GM23338 (cell line): ENCODE data around the gene MAGI1. TPM values are rescaled to one million over a fixed set of nuclear protein-coding genes. Genes with fewer than 3 reads are reported as not detected.

ENCODE experiments used
- ATAC-seq: fragments of 200-7000 bp; cut with Tn5 transposase; 3 replicates; pipeline ENCODE4 v1.9.1; 2020
- DNase-seq: peaks from one replicate; pipeline ENCODE4 v3.0.0-alpha.2; 2015; ENCODE audit warnings: low spot score
- H2AFZ ChIP-seq: fragments of 200-600 bp; sonication (generic); 2 replicates; pipeline ENCODE4 v1.8.0; 2016; ENCODE audit warnings: antibody characterized with exemption, mild to moderate bottlenecking, moderate library complexity
- H3F3A ChIP-seq: fragments of 200-600 bp; sonication (generic); replicated peaks from 2 replicates; pipeline ENCODE4 v1.8.0; 2017; ENCODE audit warnings: antibody characterized with exemption, mixed run types, low read depth
- H3K27ac ChIP-seq: fragments of 200-600 bp; sonication (generic); 2 replicates; pipeline ENCODE4 v1.6.1; 2016; ENCODE audit warnings: low read depth
- H3K27me3 ChIP-seq: fragments of 200-600 bp; sonication (generic); 2 replicates; pipeline ENCODE4 v1.8.0; 2016; ENCODE audit warnings: mild to moderate bottlenecking, mixed run types, moderate library complexity; ENCODE audit not compliant: insufficient read depth
- H3K36me3 ChIP-seq: fragments of 200-600 bp; sonication (generic); 2 replicates; pipeline ENCODE4 v1.8.0; 2016; ENCODE audit warnings: mild to moderate bottlenecking; ENCODE audit not compliant: insufficient read depth
- H3K4me1 ChIP-seq: fragments of 200-600 bp; sonication (generic); 2 replicates; pipeline ENCODE4 v1.8.0; 2016; ENCODE audit warnings: mild to moderate bottlenecking, moderate library complexity; ENCODE audit not compliant: insufficient read depth
- H3K4me2 ChIP-seq: fragments of 200-600 bp; sonication (generic); 2 replicates; pipeline ENCODE4 v1.7.1; 2017; ENCODE audit warnings: mixed run types
- H3K4me3 ChIP-seq: fragments of 200-600 bp; sonication (generic); 2 replicates; pipeline ENCODE4 v1.6.1; 2016; ENCODE audit warnings: mixed run types
- H3K79me2 ChIP-seq: fragments of 200-600 bp; sonication (generic); replicated peaks from 2 replicates; pipeline ENCODE4 v1.8.0; 2017; ENCODE audit warnings: mild to moderate bottlenecking; ENCODE audit not compliant: insufficient read depth
- H3K9me2 ChIP-seq: fragments of 200-600 bp; sonication (generic); 2 replicates; pipeline ENCODE4 v1.8.0; 2017; ENCODE audit not compliant: insufficient read depth
- H4K20me1 ChIP-seq: fragments of 200-600 bp; sonication (generic); replicated peaks from 2 replicates; pipeline ENCODE4 v1.8.0; 2017; ENCODE audit warnings: mild to moderate bottlenecking; ENCODE audit not compliant: insufficient read depth
- H3K27ac Mint-ChIP-seq: 2 replicates; pipeline ENCODE4 v1.8.0; 2020; ENCODE audit warnings: inconsistent platforms, mild to moderate bottlenecking, moderate library complexity, mixed read lengths
- H3K27me3 Mint-ChIP-seq: 3 replicates; pipeline ENCODE4 v1.8.0; 2022; ENCODE audit warnings: low read depth, mild to moderate bottlenecking, moderate library complexity, mixed read lengths, inconsistent platforms; ENCODE audit not compliant: insufficient read depth, poor library complexity
- H3K36me3 Mint-ChIP-seq: 3 replicates; pipeline ENCODE4 v1.8.0; 2021; ENCODE audit warnings: low read depth, mild to moderate bottlenecking, inconsistent platforms, moderate library complexity, mixed read lengths
- H3K4me1 Mint-ChIP-seq: 3 replicates; pipeline ENCODE4 v1.8.0; 2020; ENCODE audit warnings: mild to moderate bottlenecking, inconsistent platforms, mixed read lengths
- H3K4me3 Mint-ChIP-seq: 3 replicates; pipeline ENCODE4 v1.8.0; 2021; ENCODE audit warnings: moderate library complexity, mild to moderate bottlenecking, inconsistent platforms, mixed read lengths
- H3K9me3 Mint-ChIP-seq: 3 replicates; pipeline ENCODE4 v1.8.0; 2020; ENCODE audit warnings: moderate library complexity, mild to moderate bottlenecking, inconsistent platforms, mixed read lengths
- CREB1 ChIP-seq: fragments of 250-450 bp; sonication (Bioruptor Pico); IDR thresholded peaks from 2 replicates; pipeline ENCODE4 v1.5.0; 2020; ENCODE audit warnings: low read depth, mild to moderate bottlenecking, moderate library complexity
- EZH2 ChIP-seq: fragments of 200-600 bp; sonication (generic); IDR thresholded peaks from one replicate; pipeline ENCODE4 v1.8.0; 2017; ENCODE audit warnings: antibody characterized with exemption, mild to moderate bottlenecking, low read depth; ENCODE audit not compliant: unreplicated experiment
- EZH2phosphoT487 ChIP-seq: fragments of 200-600 bp; sonication (generic); IDR thresholded peaks from one replicate; pipeline ENCODE4 v1.8.1; 2018; ENCODE audit warnings: antibody characterized with exemption; ENCODE audit not compliant: unreplicated experiment
- REST ChIP-seq: IDR thresholded peaks from one replicate; pipeline ENCODE4 v1.6.1; 2018; ENCODE audit warnings: antibody characterized with exemption; ENCODE audit not compliant: unreplicated experiment
- STAT1 ChIP-seq: IDR thresholded peaks from one replicate; pipeline ENCODE4 v1.6.1; 2016; ENCODE audit warnings: antibody characterized with exemption; ENCODE audit not compliant: unreplicated experiment
- ZNF114 ChIP-seq: fragments of 250-450 bp; sonication (Bioruptor Pico); IDR thresholded peaks from 2 replicates; pipeline ENCODE4 v1.5.0; 2020; ENCODE audit warnings: mild to moderate bottlenecking, moderate library complexity
- ZNF462 ChIP-seq: fragments of 250-450 bp; sonication (Bioruptor Pico); IDR thresholded peaks from 2 replicates; pipeline ENCODE4 v1.5.0; 2020; ENCODE audit warnings: mild to moderate bottlenecking, moderate library complexity
- polyA plus RNA-seq: library from polyadenylated mRNA; unstranded; fragments of >200 nt; fragmentation: Nextera tagmentation; extraction: Ambion mirVana; gene quantifications from 2 replicates; pipeline ENCODE4 v1.2.1, GENCODE V29; 2016
- total RNA-seq: library from RNA; depleted of rRNA; stranded (reverse); fragments of >200 nt; shearing (Covaris generic); gene quantifications from 2 replicates; pipeline ENCODE4 v1.2.3, GENCODE V29; 2014

Gene MAGI1
- total and polyA plus RNA-seq, 2 experiments from 2014 or later = 27.4 to 71.2 TPM

DNA sequence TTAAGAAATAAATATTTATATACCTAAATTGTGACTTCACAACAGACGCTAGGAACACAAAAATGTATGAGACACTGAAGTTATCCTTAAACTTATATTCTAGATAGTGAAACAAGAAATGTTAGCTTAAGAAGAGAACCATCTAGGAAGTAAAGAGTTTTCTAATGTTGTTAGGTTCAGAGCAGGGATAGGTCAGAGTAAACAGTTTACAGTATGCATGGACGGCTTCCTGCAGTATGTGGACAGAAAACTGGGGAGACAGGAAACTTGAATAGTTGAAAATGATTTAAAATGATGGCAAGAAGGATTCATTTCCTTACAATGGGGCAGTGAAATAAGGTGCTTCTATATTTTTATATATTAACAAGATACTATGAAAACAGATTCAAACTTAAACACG, 449.8 kb downstream of the MAGI1 start (continued):
- TF ChIP-seq EZH2phosphoT487 (no peak), CREB1 (no peak), REST (no peak), STAT1 (no peak), ZNF114 (CRISPR knock-in tag) (no peak), EZH2 (no peak)

DNA sequence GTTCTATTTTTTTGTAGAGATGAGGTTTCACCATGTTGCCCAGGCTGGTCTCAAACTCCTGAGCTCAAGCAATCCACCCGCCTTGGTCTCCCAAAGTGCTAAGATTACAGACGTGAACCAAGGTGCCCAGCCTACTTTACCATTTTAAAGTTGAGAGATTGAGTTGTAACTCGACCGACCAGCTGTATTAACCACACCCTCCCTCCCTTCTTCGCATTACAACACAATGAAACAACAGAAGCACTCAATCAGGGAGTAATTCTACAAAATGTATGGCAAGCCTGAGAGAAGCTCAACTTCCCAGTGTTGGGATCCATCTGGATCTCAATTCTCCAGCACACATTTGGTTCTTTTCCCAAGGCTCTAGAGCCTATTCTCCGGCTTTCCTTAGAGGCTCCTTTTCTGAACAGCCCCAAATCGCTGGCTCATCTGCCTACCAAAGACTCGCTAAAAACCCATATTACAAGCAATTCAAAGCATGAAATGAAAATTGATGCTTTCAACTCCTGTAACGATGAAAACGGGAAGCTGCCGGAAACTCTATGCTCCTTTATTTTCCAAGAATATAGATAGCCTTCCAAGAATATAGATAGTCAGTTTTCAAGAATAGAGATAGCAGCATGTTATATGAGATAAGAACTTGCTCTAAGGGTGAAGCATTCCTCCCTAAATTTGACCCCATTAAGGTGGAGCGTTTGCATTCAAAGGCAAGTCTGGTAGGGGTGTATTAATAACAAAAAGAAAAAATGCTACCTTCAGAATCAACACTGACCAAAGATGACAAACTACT, 450.9 kb downstream of the MAGI1 start:
- Mint-ChIP-seq H3K4me1 (peaks cover 67% of the 10 kb centered on the region), H3K9me3 (no peaks in the 10 kb centered on the region), H3K4me3 (peak overlapping the region; percentile 31), H3K27ac (peak overlapping the region; percentile 29; the same call in 1 of the 2 replicates), H3K36me3 (no peaks in the 10 kb centered on the region), H3K27me3 (no peaks in the 10 kb centered on the region)
- no peaks in the 10 kb centered on the region; the same call in 1 of the 2 replicates for H3F3A ChIP-seq
- peak overlapping the region; percentile 83 for H3K27ac ChIP-seq
- DNase-seq (peak; percentile 49), ATAC-seq (peak; percentile 71)
- H3K4me2 ChIP-seq = peak overlapping the region; percentile 64
- H2AFZ ChIP-seq = no peak overlapping the region
- H3K36me3 ChIP-seq = no peaks in the 10 kb centered on the region
- peaks cover 64% of the 10 kb centered on the region for H3K4me1 ChIP-seq
- H4K20me1 ChIP-seq = peaks cover 5% of the 10 kb centered on the region
- peak overlapping the region; percentile 36 for H3K4me3 ChIP-seq
- H3K27me3 ChIP-seq = no peaks in the 10 kb centered on the region
- H3K79me2 ChIP-seq = peaks cover 99% of the 10 kb centered on the region
- no peaks in the 10 kb centered on the region for H3K9me2 ChIP-seq
- no peak for TF ChIP-seq STAT1
- no peak for TF ChIP-seq ZNF462 (CRISPR knock-in tag)
- no peak for TF ChIP-seq REST
- TF ChIP-seq EZH2phosphoT487 = no peak
